ENCODE results near the gene DDX49. TPM values are rescaled to one million over a fixed set of nuclear protein-coding genes. Genes with fewer than 3 reads are reported as not detected.

The DDX49 gene
- total and polyA plus RNA-seq, 2 of the 4 experiments (the other 2 are of a cell fraction): 50.9 to 52.1 TPM

- peak overlapping the region; percentile 73 for H4K91ac ChIP-seq (ENCODE audit: insufficient read depth, low read depth, low read length)
- H2BK120ac ChIP-seq (ENCODE audit: low read depth, low read length): no peak overlapping the region
- peak overlapping the region; percentile 97 for H2AFZ ChIP-seq (replicated peaks; ENCODE audit: low read length, poor library complexity)
- DNase-seq (no peak), ATAC-seq (ENCODE audit: low read depth) (peak; percentile 2)
- H3K9me1 ChIP-seq (ENCODE audit: insufficient read depth, low read length): peaks cover 7% of the 10 kb centered on the region
- CTCF ChIA-PET: interaction anchor here (0.6 kb wide), 2 partner anchors 204 to 463 kb away, joined by 3 to 4 read pairs; no protein-coding TSS in a partner anchor
- H4K20me1 ChIP-seq (ENCODE audit: insufficient read depth, low read length): peaks cover 30% of the 10 kb centered on the region
- in situ Hi-C loops (cut with MboI; ENCODE audit: low sequenced_read_pairs) (no loop called here), dilution Hi-C loops (cut with HindIII; ENCODE audit: low sequenced_read_pairs, unreplicated experiment) (no loop called here), intact Hi-C loops (cut with micrococcal nuclease) (loop anchor here (2.0 to 5.0 kb wide), 2 partner anchors 67 to 333 kb away; partner anchors contain the start of gene REX1BD)
- H3K4me2 ChIP-seq (ENCODE audit: low read depth, low read length): peak overlapping the region; percentile 78
- H2BK5ac ChIP-seq (ENCODE audit: low read depth, low read length, poor library complexity, severe bottlenecking): peak overlapping the region; percentile 55
- peaks cover 35% of the 10 kb centered on the region for H3K36me3 ChIP-seq (ENCODE audit: control insufficient read depth, insufficient read depth, low read length)
- peak overlapping the region; percentile 65; the same call in 1 of the 2 replicates for H4K5ac ChIP-seq (ENCODE audit: low read depth, low read length)
- peak overlapping the region; percentile 72 for H3K4me3 ChIP-seq (ENCODE audit: insufficient read depth, low read depth, low read length)
- H3K56ac ChIP-seq (ENCODE audit: extremely low read depth, insufficient read depth, low read length): peak overlapping the region; percentile 44; the same call in 1 of the 2 replicates
- no peaks in the 10 kb centered on the region for H3K9me3 ChIP-seq (ENCODE audit: control insufficient read depth, insufficient read depth, low read length)
- no peak overlapping the region for H2BK20ac ChIP-seq (ENCODE audit: low read depth, low read length)
- 0% methylated on average over 3 of the region's 15 CpGs; no CpG with 5 or more reads in 1 of the 2 experiments for WGBS, 2 experiments (ENCODE audit: extremely low coverage in 2 of 2, insufficient read length in 1 of 2)
- H2AK5ac ChIP-seq (ENCODE audit: low read depth, low read length): peak overlapping the region; percentile 78
- H2AK9ac ChIP-seq (replicated peaks; ENCODE audit: low read depth, low read length, poor library complexity): peak overlapping the region; percentile 96
- POLR2A ChIA-PET (ENCODE audit: unreplicated experiment): interaction anchor here (1.0 kb wide), 1 partner anchor 21 kb away, joined by 3 read pairs; no protein-coding TSS in a partner anchor
- no peak overlapping the region for H2BK15ac ChIP-seq (ENCODE audit: low read depth, low read length)
- peak overlapping the region; percentile 58 for H3K27ac ChIP-seq (ENCODE audit: insufficient read depth, low read length)
- no peak overlapping the region for H3K18ac ChIP-seq (ENCODE audit: low read depth, low read length)
- TF ChIP-seq POLR2A (IDR thresholded peaks at IDR 0.05; ENCODE audit: low read depth, low read length) (no peak), BHLHE40 (IDR thresholded peaks at IDR 0.05; ENCODE audit: low read depth, low read length) (no peak), CEBPB (IDR thresholded peaks at IDR 0.05; ENCODE audit: low read depth, low read length) (no peak), MXI1 (IDR thresholded peaks at IDR 0.05; ENCODE audit: borderline replicate concordance, low read depth, low read length) (no peak), MAZ (IDR thresholded peaks at IDR 0.05; ENCODE audit: borderline replicate concordance, low read depth, low read length) (no peak), CHD1 (IDR thresholded peaks at IDR 0.05; ENCODE audit: low read depth, low read length) (no peak)
- H3K9ac ChIP-seq (ENCODE audit: low read depth, low read length): peak overlapping the region; percentile 78
- H3K4ac ChIP-seq (ENCODE audit: low read depth, low read length): peak overlapping the region; percentile 75
- peak overlapping the region; percentile 73 to 94 for H4K8ac ChIP-seq (ENCODE audit: low read depth in 2 of 2, low read length in 2 of 2)
- no TSS peak for BruUV-seq (replicated peaks)
- peak overlapping the region; percentile 51 for H3K23ac ChIP-seq (ENCODE audit: low read depth, low read length)
- H3K27me3 ChIP-seq (ENCODE audit: control insufficient read depth, insufficient read depth, low read length): no peaks in the 10 kb centered on the region
- peaks cover 5% of the 10 kb centered on the region for H3K4me1 ChIP-seq (ENCODE audit: control insufficient read depth, insufficient read depth, low read length)
- H3K14ac ChIP-seq (replicated peaks; ENCODE audit: low read depth, low read length): peak overlapping the region; percentile 57
- H3K79me1 ChIP-seq (ENCODE audit: low read depth in 1 of 2, low read length in 2 of 2): peaks cover 29 to 52% of the 10 kb centered on the region in 2 experiments
Observed at GRCh38 chr19:18919900-18920214, 342 bp downstream of the DDX49 start.
